ENCODE measurements around the gene POLR3C. TPM values are rescaled to one million over a fixed set of nuclear protein-coding genes. Genes with fewer than 3 reads are reported as not detected.

The POLR3C gene
- total RNA-seq, 2 donors from 2014 or later, result 13.3 to 17.0 TPM

DNA sequence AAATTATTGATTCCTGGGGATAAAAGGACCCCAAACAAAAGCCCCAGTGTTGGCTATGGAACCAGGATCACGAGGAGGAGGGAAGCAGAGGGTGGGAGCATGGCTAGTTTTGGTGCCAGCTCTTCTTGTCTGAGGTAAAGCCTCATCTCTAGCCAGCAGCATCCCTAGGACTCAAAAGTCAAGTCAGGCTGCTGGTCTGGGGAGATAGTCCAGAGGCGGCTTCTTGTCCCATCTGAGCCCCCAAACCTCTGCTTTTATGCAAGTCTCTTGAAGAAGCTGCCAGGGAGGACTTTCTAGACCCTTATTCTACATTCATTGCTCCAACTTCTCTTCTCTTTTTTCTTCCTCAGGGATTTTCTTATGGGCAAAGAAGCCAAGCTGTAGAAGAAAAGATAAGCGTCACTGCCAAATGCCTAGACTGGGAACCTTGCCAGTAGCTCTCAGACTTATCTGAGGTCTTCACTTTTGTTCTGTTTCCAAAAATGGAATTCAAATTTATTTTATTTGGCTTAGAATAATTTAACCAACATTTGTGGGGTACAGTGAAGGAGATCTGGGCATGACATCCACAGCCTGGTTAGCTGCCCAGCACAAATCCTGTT, 68.6 kb downstream of the POLR3C start:
- DNase-seq, result no peak
- peak; percentile 10 to 27 for ATAC-seq
- intact Hi-C loops (cut with DNase I), result loop anchor here (5.0 kb wide), 2 partner anchors 65 to 120 kb away; partner anchors contain the start of gene LIX1L (in 1 of the 2)

DNA sequence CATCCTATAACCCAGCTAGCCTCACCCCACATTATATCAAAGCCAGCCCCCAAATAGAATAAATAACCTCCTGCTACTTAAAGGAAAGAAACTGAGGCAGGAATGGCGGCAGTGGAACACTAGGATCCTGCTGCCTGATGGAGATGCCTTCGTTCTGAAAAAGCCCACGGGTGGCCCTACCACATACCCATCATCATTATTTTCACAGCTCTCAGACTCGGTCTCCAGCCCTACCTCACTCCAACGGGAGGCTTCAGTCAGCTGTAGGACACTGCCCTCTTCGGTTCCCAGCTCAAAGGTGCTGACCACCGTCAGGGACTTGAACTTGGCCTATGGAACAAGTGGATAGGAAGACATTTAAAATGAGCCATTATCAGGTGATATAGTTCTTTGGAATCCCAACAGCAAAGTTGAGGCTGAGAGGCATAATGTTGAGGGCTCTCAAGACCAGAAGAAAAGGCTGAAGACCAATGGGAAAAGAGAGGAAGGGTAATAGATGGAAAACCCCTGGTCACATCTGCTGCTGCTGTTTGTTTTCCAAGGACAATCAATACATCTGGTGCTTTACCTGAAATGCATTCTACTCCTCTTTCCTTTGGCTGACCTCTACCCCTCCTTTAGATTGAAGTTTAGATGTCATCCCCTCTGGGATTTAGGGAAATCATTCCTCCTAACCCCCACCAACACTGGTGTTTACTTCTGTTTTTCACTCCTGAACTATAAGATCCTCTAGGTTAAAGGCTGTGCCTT, 69.5 kb downstream of the POLR3C start:
- intact Hi-C loops (cut with DNase I), result loop anchor here (5.0 kb wide), 2 partner anchors 64 to 119 kb away; partner anchors contain the start of gene LIX1L (in 1 of the 2)
- ATAC-seq, result no peak
- no peak for DNase-seq

Small RNA genes lying within 50 kb of the gene (microRNA-seq; reads per million reads assigned to microRNA genes)
- 0 reads per million in 2 donors for gene MIR6736

Other genes starting within 250 kb of the POLR3C start
- gene GPR89A, start 216.2 kb upstream of the POLR3C start, total RNA-seq, result 10 to 100 TPM in 1 of 2 donors, 1 to 10 TPM in 1; 9.3 to 12.1 TPM
- under 1 TPM; 0.12 to 0.65 TPM for gene PDZK1, start 116.8 kb upstream of the POLR3C start, total RNA-seq
- gene CD160, start 104.7 kb upstream of the POLR3C start, total RNA-seq, result under 1 TPM in 1 of 2 donors, not detected in 1; 0.21 TPM
- gene RNF115, start 105 bp upstream of the POLR3C start, total RNA-seq, result 10 to 100 TPM; 27.7 to 34.4 TPM
- 1 to 10 TPM; 3.6 to 3.7 TPM for gene NUDT17, start 21.4 kb downstream of the POLR3C start, total RNA-seq
- gene PIAS3, start 34.9 kb downstream of the POLR3C start, total RNA-seq, result 10 to 100 TPM; 15.0 to 17.1 TPM
- gene ANKRD35, start 61.7 kb downstream of the POLR3C start, total RNA-seq, result 1 to 10 TPM; 1.5 to 2.0 TPM
- gene ITGA10, start 85.8 kb downstream of the POLR3C start, total RNA-seq, result 10 to 100 TPM in 1 of 2 donors, 1 to 10 TPM in 1; 2.2 to 13.4 TPM
- 10 to 100 TPM; 19.0 to 20.3 TPM for gene PEX11B, start 94.5 kb downstream of the POLR3C start, total RNA-seq
- 10 to 100 TPM; 67.0 to 99.2 TPM for gene RBM8A, start 103.3 kb downstream of the POLR3C start, total RNA-seq
- gene LIX1L, start 133.8 kb downstream of the POLR3C start, total RNA-seq, result 10 to 100 TPM; 25.7 to 32.3 TPM
- gene ANKRD34A, start 140.4 kb downstream of the POLR3C start, total RNA-seq, result 1 to 10 TPM in 1 of 2 donors, under 1 TPM in 1; 0.94 to 1.8 TPM
- gene POLR3GL, start 140.5 kb downstream of the POLR3C start, total RNA-seq, result 10 to 100 TPM; 38.4 to 45.8 TPM
- gene TXNIP, start 172.4 kb downstream of the POLR3C start, total RNA-seq, result 100 to 1,000 TPM; 602 to 909 TPM
- 10 to 100 TPM; 64.5 to 96.1 TPM for gene HJV, start 197.5 kb downstream of the POLR3C start, total RNA-seq

All from left cardiac atrium (tissue), 4 donors.